Activated effector memory CD4-positive, alpha-beta T cell treated with Interleukin-2 at 50 U/mL for 16 hours (primary cell): ENCODE data around the gene PHOX2A.

Experiments
- DNase-seq: peaks from one replicate; pipeline ENCODE4 v3.0.0-alpha.2; 2020

The PHOX2A gene

GRCh38 chr11:72247584-72247983 is 3.6 kb upstream of the PHOX2A start:
- no peak for DNase-seq

- DNase-seq: no peak
These were observed 1.4 kb upstream of the PHOX2A start for GRCh38 chr11:72245263-72245816.

- no peak for DNase-seq
These were observed 636 bp upstream of the PHOX2A start for GRCh38 chr11:72244361-72245262.

- no peak for DNase-seq
These were observed 560 bp downstream of the PHOX2A start for GRCh38 chr11:72243173-72244059.

GRCh38 chr11:72242141-72242540 is 1.8 kb downstream of the PHOX2A start:
- DNase-seq: no peak

- no peak for DNase-seq
These were observed 2.6 kb downstream of the PHOX2A start for GRCh38 chr11:72241291-72241781.

- no peak for DNase-seq
These were observed 3.3 kb downstream of the PHOX2A start for GRCh38 chr11:72240461-72241290.

- DNase-seq: no peak
These were observed 4.0 kb downstream of the PHOX2A start for GRCh38 chr11:72239849-72240460.

GRCh38 chr11:72239313-72239848 is 4.6 kb downstream of the PHOX2A start:
- no peak for DNase-seq

- no peak for DNase-seq
These were observed 5.3 kb downstream of the PHOX2A start for GRCh38 chr11:72238492-72239312.

GRCh38 chr11:72238040-72238450 is 5.9 kb downstream of the PHOX2A start:
- peak; percentile 24 for DNase-seq

- no peak for DNase-seq
These were observed 6.7 kb downstream of the PHOX2A start for GRCh38 chr11:72237112-72237931.

GRCh38 chr11:72236774-72237111 is 7.2 kb downstream of the PHOX2A start:
- no peak for DNase-seq

GRCh38 chr11:72236083-72236697 is 7.8 kb downstream of the PHOX2A start:
- DNase-seq: no peak

- DNase-seq: no peak
These were observed 8.5 kb downstream of the PHOX2A start for GRCh38 chr11:72235351-72236057.

- DNase-seq: no peak
These were observed 9.1 kb downstream of the PHOX2A start for GRCh38 chr11:72234920-72235319.

GRCh38 chr11:72234514-72234830 is 9.5 kb downstream of the PHOX2A start:
- DNase-seq: no peak

GRCh38 chr11:72233773-72234513 is 10.0 kb downstream of the PHOX2A start:
- DNase-seq: no peak
